COLO668 (cell line): ENCODE results near the gene SLX9.

ENCODE experiments used
- DNase-seq: peaks from one replicate; lab custom pipeline; 2025; ENCODE audit not compliant: unreplicated experiment; lab: John Stamatoyannopoulos, UW

Gene SLX9

DNA sequence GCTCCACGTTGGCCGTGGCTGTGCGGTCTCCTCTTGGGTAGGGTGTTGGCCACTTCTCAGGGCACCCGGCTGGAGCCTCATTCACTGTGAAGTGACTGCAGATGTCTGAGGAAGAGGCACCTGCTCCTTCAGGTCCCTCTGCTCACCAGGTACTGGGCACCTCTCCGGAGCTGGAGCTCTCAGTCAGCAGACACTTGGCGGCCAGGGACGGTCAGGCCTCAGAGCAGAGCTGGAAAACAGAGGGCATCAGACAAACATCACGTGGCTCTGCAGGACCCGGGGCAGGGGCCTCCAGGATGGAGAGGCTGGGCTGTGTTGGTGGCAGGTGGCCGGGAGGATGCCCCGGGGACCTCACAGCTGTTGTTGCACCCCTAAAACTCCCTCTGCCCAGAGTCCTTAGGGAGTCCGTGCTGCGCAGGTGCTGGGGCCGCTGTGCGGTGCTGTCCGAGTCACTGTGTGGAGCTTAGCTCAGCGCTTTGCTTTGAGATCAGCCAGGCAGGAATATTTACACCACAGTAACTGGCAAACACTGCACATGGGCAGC lies 59.7 kb downstream of the SLX9 start:
- DNase-seq: no peak

DNA sequence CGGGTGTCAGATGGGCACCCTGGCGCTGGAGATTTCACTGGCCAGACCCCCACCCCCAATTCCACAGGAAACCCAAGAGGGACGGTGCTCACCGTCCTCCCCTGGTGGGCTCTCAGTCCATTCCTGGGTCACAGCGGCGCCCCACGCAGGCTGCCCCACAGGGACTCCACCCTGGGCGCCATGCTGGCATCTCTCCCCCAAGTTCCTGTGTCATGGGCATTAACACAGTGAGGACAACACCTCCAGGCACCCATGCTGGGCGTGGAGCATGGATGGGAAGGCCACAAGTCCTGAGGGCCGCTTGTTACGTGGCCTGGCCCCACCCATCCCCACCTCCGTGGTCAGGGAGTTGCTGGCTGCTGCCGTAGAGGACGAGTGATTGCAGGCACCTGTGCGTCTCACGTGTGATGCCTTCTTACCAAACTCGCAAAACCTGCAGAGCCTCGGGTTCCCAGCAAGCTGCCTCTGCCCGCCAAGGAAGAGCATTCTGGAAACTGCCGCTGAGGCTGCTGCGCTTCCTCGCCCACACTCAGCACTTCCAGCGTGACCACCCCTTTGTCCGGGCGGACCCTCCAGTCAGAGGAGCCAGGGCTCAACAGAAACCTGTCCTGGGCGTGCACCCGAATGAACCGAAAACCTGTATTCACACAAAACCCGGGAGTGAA lies 60.3 kb downstream of the SLX9 start:
- DNase-seq: no peak

DNA sequence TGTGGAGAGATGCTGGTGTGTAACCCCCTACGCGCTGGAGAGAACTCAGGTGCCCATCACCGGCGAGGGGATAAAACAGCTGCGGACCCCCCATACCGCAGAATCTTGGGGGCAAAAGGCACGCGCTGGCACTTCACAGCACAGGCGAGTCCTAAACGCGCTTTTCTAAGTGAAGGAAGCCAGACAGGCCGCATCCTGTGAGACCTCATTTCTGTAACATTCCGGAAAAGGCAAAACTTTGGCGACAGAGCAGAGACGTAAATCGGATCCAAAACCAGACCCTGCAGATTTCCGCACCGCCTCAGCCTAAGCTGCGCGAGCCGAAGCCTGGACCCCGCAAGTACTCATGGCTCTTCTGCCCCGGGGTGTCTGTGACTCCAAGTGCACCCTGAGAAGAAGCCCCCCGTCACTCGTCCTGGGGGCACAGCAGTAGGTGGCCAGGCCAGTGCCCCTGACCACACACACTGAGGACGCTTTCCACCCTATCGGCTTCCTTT lies 60.9 kb downstream of the SLX9 start:
- DNase-seq: no peak

DNA sequence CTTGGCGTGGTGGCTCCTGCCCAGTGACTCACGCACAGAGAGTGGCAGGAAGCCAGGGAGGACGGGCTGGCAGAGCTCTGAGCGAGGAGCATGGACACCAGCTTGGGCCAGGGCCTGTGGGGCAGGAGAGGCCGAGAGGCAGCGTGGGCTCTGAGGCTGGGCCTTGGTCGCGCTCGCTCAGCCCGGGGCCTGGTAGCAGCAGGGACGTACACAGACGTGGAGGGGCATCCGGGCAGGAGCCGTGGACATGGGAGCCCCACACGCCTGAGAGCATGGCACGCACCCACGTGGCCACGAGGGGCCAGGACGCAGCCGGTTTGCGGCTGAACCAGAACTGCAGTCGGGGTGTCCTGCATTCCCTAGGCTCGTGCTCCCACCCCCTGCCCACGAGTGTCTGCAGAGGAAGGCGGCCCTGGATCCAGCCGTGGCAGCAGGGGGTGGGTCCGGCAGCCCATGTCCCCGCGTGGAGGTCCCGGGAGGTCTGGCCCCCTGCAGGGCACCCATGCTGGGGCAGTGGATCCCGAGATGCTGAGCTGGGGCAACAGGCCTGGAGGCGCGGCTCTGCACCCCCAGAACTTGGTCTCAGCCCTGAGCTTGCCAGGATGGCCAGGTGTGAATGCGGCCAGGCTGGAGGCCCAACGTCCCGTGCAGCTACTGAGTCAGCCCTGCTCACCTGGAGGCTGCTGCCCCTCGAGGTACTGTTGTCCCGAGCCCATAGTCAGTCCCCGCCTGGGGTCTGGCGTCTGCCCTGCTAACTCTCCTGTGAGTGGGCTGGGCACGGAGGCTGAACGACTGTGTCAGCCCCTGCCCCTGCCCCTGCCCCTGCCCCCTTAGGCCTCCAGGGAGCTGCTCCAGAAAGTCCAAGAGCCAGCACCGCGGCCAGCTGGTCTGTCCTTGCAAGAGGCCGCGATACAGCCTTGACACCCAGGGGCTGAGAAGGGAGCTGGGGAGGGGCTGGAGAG lies 61.6 kb downstream of the SLX9 start:
- no peak for DNase-seq

DNA sequence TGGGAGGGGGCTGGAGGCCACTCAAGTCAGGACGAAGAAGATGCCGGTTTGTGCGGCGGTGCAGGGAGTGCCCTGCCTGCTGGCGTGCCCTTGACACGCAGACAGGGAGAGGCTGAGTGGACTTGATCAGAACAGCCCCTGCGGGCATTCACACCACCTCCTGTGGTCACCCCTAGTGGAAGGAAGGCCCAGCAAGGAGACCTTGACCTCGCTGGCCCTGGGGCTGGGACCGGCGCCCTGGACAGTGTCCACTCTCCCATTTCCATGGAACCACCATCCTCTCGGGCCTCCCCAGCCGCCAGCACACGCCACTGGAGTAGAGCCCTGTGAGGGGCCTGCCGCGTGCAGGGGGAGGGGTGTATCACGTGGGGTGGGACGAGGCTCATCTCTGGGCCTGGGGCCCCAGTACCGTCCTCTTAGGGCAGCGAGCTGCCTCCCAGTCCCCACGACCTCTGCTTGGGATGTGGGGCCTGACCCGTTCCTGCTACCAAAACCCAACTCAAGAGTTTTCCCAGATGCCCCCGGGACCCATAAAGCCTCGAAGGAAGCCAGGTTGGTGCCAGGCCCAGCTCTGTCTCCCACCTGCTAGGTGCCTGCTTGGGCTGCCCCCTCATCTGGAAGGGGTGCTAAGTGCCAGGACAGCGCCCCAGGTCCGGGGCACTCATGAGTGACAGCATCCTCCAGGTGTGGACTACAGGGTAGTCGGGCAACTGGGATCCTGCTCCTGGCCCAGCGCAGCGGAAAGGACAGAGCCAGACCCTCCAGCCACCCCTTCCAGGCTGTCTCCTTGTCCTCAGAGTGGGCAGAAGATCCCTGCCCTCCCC lies 62.8 kb downstream of the SLX9 start:
- DNase-seq: no peak

DNA sequence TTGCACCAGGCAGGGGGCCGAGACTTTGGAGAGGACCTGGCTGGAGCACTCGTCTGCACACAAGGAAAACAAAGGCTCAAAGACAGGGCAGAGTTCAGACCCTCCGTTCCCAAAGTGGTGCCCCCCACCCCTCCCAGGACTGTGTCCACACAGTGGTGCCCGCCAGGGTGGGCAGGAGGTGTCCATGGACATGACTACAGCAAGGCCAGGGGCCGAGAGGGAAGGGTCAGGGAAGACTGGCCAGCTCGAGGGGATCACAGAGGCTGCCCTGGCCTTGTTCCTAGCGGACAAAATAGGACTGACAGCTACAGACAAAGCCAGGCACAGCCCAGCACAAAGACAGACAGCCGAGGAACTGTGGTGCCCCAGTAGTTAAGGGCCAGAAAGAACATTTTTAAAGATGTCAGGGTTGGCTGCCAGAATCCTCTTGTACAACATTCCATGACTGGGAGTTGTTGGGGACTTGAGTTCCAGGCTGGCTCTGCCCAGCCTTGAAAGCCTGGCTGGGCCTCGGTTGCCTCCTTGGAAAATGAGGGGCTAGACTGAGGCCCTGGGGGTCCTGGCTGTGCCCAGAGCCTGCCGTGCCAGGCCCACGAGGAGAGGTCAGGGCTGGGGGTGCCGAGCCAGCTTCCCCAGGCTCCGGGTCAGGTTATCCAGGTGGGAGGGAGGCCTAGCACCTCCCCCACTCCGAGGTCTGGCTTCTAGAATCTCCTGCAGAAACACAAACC lies 63.7 kb downstream of the SLX9 start:
- no peak for DNase-seq

DNA sequence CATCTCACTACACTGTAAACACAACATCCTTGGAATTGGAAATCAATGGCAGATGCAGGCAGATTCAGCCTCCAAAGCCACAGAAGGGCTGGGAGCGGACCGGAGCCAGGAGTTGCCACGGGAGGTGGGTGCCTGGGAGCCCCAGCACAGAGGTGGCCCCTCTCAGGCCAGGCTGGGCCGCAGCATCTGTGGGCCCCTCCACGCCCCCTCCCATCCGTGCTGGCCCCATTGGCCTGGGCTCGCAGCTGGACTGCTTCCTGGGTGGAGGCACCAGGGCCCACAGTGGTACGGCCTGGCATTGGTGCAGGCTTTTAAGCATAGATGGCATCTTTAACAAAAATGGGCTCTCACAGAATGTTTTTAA lies 64.2 kb downstream of the SLX9 start:
- DNase-seq: no peak

DNA sequence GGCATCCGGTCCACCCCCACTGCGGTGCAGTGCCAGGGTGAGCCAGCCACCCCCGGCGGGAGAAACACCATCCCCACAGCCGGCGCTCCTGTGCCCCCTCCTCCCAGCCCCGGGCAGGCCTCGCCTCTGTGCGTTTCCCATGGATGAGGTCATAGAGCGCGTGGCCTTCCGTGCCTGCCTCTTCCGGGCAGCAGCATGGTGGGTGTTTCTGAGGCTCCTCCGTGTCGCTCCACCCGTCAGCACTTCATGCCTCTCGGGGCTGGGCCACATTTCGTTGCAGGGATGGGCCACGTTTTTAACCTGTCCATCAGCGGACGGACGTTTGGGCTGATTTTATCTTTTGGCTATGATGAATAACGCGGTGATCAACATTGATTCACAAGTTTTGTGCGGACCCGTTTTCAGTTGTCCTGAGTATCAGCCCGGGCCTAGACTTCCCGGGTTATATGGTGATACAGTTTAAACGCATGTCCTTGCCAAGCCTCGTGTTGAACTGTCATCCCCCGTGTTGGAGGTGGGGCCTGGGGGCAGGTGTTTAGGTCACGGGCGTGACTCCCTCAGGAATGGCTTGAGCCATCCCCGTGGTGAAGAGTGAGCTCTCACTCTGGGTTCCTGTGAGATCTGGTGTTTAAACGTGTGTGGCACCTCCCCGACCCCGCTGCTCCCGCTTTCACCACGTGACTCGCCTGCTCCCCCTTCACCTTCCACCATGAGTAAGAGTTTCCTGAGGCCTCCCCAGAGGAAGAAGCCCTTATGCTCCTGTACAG lies 64.8 kb downstream of the SLX9 start:
- no peak for DNase-seq

DNA sequence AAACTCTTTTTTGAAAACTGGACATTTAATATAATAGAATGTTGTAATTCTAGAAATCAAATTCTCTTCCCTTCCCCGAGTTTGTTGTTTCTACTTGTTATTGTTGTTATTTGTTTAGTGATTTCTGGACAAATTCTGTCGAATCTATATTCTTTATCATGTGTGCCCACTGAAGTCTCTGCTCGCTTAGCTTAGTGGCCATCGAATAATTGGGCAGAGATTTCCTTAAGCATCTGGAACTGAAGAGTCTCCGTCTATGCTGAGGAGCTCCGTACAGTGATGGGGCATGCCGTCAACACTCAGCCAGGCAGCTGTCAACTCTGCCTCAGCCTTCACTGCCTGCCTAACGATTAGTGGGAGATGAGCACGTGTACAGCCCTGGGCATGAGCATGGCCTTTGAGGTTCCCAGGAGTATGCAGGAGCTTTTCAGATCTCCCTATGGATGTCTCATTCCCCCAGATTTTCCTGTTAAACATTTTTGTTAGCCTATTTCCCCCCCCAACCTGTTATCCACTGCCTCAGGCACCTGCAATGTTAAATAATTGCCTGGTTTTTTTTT lies 66.8 kb downstream of the SLX9 start:
- DNase-seq: no peak

DNA sequence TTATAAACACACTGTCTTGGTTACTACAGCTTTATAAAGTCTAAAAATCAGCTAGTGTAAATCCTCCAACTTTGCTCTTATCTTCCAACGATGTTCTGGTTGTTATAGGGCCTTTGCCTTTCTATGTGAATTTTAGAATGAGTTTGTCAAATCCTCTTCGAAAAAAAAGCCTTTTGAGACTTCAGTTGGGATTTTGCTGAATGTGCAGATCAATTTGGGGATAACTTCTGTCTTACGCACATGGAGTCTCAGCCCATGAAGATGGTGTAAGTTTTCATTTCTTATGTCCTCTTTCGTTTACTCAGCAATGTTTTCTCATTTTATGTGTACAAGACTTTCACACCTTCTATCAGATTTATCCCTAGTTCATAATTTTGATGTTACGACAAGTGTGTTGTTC lies 69.8 kb downstream of the SLX9 start:
- no peak for DNase-seq

DNA sequence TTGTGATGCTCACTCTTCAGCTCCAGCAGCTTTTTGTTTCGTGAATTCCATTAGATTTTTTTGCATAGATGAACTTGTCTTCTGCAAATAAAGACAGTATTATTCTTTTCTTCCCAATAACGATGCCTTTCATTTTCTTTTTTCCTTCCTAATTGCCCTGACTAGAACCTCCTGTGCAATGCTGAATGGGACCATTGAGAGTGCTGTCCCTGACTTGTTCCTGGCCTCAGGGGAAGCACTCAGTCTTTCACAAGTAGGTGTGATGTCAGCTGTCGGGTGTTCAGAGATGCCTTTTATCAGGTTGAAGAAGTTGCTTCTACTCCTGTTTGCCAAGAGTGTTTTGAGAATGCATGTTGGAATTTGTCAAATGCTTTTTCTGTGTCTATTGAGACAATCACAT lies 70.3 kb downstream of the SLX9 start:
- no peak for DNase-seq

DNA sequence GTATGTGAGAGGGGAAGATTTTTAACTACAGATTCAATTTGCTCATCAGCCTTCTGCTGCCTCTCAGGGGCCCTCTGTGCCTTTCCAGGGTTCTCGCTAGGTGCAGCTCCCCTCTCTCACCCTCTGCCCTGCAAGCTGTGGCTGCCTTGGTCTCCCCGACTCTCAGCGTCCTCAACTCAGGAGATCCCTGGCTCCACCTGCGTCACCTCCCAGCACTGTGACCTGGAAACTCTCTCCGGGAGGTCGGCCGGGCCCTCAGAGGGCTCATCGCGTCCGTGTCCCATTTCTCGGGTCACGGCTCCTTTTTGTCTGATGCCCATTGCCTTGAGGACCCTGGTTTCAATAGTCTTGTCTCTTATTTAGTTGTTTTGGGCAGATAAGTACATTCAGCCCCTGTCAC lies 71.0 kb downstream of the SLX9 start:
- no peak for DNase-seq

DNA sequence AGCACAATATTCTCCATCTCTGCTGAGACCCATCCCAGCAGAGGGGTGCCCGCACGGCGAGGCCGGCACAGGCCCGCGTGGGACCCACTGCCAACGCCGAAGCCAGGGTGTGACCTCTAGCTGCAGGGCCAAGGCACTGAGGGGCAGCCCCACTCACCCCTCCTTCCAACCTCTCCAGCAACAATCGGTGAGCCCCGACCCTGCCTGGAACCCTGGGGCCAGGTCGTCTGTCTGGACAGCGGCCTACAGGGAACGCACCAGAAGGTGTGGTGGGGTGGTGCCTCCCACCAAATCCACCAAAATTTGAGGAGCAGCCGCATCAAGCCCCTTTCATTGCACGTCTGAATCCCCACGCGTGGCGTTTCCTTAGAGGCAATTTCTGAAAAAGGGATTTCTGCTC lies 71.6 kb downstream of the SLX9 start:
- DNase-seq: no peak

DNA sequence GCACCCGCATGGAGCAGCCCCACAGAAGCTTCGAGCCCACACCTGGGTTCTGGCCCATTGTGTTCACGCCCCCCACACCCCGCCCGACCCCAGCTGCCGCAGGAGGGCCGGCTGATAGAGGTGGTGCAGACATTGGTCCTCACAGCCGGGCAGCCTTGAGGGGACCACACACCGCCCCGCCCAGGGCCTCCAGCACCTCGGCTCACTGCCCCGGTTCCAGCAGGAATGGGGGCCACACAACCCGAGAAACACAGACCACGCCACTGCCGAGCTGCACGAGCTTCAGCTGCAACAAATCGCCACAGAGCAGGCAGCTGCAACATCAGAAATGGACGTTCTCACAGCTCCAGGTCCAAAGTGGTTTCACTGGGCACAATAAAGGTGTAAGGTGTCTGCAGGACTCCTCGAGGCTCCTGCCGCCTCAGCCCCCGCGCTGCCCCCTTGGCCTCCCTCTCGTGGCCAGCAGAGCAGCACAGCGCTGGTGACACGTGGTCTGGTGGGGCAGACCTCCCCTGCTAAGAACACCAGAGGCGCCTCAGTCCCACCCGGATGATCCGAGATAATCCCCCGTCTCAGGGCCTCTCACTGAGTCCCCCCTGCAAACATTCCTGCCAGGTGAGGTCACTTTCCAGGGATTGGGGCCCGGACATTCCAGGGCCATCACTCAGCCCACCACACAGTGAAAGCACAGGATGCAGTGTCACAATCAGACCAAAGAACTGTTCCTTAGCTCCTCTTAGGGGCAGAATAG lies 72.3 kb downstream of the SLX9 start:
- no peak for DNase-seq

DNA sequence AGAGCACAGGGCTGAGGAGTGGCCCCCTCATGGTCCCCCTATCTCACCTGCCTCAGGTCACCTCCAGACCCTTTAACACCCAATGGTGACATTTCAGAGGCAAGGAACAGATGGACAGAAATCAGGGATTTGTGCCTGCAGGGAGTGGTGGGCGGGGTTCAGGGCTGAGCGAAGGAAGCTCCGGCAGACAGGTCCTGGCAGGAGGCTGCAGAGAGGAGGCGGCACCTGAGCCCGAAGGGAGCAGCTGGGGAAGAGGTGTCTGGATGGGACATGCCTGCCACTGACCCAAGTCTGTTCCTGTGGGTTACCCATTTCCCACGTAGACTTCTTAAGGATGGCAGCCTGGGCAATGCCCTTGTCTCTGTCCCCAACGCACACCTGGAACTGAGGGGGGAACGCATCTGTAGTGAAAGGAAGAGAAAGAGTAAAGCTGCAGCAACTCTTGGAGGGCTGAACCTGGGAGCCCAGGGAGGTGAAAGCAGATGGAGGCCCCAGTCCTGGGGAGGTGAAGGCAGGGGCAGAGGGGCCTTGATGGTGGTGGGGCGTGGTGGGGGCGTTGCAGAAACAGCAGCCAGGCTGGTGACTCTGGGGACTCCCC lies 72.9 kb downstream of the SLX9 start:
- DNase-seq: no peak

DNA sequence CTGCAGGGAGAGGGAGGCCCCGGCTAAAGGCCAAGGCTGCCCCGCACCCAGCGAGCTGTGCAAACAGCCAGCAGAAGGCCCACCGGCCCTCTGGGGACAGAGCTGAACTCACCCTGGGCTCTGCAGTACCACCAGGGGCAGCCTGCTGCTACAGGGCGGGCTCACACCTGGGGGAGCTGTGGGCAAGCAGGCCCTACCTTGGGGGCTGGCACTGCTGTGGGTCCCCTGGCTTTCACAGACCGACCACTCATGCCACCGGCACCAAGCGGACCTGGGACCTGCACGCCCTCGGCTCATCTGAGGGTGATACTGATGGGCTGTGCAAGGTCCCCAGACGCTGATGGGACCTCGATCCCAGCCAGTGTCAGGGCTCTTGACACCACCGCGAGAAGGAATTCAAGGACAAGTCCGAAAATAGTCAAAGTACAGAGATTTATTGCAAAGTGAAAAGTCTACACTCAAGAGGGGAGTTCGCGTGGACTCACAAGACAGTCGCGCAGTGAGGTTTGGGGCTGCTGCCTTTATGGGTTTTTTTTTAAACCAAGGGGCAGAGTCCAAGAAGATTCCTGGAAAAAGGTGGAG lies 73.5 kb downstream of the SLX9 start:
- DNase-seq: no peak

DNA sequence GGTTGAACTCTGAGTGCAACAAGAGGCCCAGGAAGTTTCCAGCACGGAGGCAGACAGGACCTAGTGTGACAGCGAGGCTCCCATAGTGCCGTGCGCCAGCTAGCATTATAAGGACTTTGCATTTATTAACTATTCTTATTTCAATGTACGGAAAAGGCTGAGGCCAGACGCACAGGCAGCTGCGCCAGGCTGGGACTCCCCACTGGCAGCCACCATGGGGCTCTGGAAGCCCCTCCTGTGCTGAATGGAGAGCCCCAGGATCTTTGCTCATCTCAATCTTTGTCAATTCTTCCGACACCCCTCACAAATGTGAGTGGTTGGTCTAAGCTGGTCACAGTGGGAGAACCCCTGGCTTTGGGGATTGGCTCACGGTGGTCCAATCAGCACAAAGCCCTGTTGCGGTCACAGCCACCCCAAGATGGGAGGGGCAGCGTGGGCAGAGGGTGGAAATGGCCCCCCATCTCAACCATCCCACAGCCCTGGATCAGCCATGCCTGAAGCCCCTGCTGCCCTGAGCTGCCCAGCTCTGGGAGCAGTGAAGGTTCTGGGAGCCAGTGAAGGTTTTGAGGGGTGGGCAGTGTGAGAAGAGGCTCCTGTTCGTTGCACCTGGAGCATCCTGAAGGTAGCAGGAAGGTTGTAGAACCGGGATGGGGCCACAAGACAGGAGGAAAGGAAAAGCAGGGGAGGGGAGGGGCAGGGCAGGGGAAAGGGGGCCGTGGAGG lies 75.1 kb downstream of the SLX9 start:
- no peak for DNase-seq
